ENCODE measurements around the gene PLOD1.
"Not testable (repeated sequence)": the region's sequence is repeated elsewhere in the genome, so short reads cannot be mapped to it uniquely, and the experiment has no call there.

PLOD1 gene

GRCh38 chr1:11934302-11935056 is at the start of gene PLOD1:
PLOD1 (plus strand) TSS chr1:11934717; CDS start chr1:11934780, 63 bp downstream.
- peak; percentile 94 for DNase-seq

- DNase-seq: no peak
Measured at GRCh38 chr1:11885916-11886315, 48.6 kb upstream of the PLOD1 start.

GRCh38 chr1:11886986-11887665 is 47.4 kb upstream of the PLOD1 start:
- no peak for DNase-seq

- DNase-seq: no peak
Measured at GRCh38 chr1:11887666-11888007, 46.9 kb upstream of the PLOD1 start.

GRCh38 chr1:11888206-11888876 is 46.2 kb upstream of the PLOD1 start:
- no peak for DNase-seq

- no peak for DNase-seq
Measured at GRCh38 chr1:11888877-11889208, 45.7 kb upstream of the PLOD1 start.

- no peak for DNase-seq
Measured at GRCh38 chr1:11891433-11892186, 42.9 kb upstream of the PLOD1 start.

- DNase-seq: peak; percentile 82
Measured at GRCh38 chr1:11893907-11894251, 40.6 kb upstream of the PLOD1 start.

GRCh38 chr1:11894501-11894900 is 40.0 kb upstream of the PLOD1 start:
- DNase-seq: not testable (repeated sequence)

- peak; percentile 51 for DNase-seq
Measured at GRCh38 chr1:11898086-11898785, 36.3 kb upstream of the PLOD1 start.

- DNase-seq: no peak
Measured at GRCh38 chr1:11898831-11899467, 35.6 kb upstream of the PLOD1 start.

- DNase-seq: peak; percentile 43
Measured at GRCh38 chr1:11901446-11901845, 33.1 kb upstream of the PLOD1 start.

GRCh38 chr1:11903210-11903609 is 31.3 kb upstream of the PLOD1 start:
- DNase-seq: no peak

- DNase-seq: not testable (repeated sequence)
Measured at GRCh38 chr1:11904156-11904555, 30.4 kb upstream of the PLOD1 start.

GRCh38 chr1:11904978-11905377 is 29.5 kb upstream of the PLOD1 start:
- DNase-seq: no peak

- no peak for DNase-seq
Measured at GRCh38 chr1:11906870-11907269, 27.6 kb upstream of the PLOD1 start.

GRCh38 chr1:11907275-11908094 is 27.0 kb upstream of the PLOD1 start:
- peak; percentile 98 for DNase-seq

- peak; percentile 98 for DNase-seq
Measured at GRCh38 chr1:11908095-11908675, 26.3 kb upstream of the PLOD1 start.

GRCh38 chr1:11910914-11911228 is 23.6 kb upstream of the PLOD1 start:
- not testable (repeated sequence) for DNase-seq

GRCh38 chr1:11912000-11912399 is 22.5 kb upstream of the PLOD1 start:
- DNase-seq: no peak
